GM06990 (cell line): ENCODE results near the gene C20orf173.
A peak's percentile ranks its signal among the peaks of the same experiment; 100 is the strongest.
"Not testable (repeated sequence)": the region's sequence is repeated elsewhere in the genome, so short reads cannot be mapped to it uniquely, and the experiment has no call there.

Source experiments
- DNase-seq: peaks from one replicate; pipeline ENCODE4 v3.0.0-alpha.2; 2011; ENCODE audit not compliant: insufficient read length; ENCODE audit errors: extremely low read depth
- H3K27me3 ChIP-seq: replicated peaks from 2 replicates; pipeline ENCODE4 v1.6.0; 2011; ENCODE audit warnings: low read length; ENCODE audit not compliant: control insufficient read depth, insufficient read depth
- H3K36me3 ChIP-seq: 2 replicates; pipeline ENCODE4 v1.5.1; 2011; ENCODE audit warnings: low read length; ENCODE audit not compliant: control insufficient read depth, insufficient read depth
- H3K4me3 ChIP-seq: replicated peaks from 2 replicates; pipeline ENCODE4 v1.5.1; 2011; ENCODE audit warnings: low read depth, mild to moderate bottlenecking, control low read depth, low read length
- TF ChIP-seq, protein P1 (sequence below): IDR thresholded peaks from 2 replicates; pipeline ENCODE4 v1.5.1; 2011; ENCODE audit warnings: low read length, control low read depth, mild to moderate bottlenecking, inconsistent platforms; ENCODE audit not compliant: insufficient read depth, poor library complexity, severe bottlenecking

C20orf173 gene

DNA sequence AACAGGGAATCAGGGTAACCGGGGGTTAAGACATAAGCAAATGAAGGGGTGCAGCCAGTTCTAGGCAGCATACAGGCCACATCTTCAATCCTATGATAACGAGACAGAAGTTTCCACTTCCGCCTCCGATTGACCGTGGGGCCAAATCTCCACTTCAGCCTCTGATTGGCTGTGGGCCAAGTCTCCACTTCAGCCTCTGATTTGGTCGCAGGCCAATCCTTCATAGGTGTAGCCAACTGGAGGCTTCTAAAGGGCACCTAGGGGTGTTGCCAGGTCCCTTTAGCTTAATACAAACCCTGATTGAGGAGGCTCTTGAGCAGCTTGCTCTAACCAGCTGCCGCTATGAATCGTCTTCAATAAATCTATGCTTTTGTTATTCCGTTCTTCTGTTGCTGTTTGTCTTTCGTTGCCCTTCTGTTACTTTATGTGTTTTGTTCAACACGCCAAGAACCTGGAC lies 10.3 kb upstream of the C20orf173 start:
- Histone ChIP-seq H3K27me3 (no peaks in the 10 kb centered on the region), H3K4me3 (no peak overlapping the region), H3K36me3 (no peaks in the 10 kb centered on the region; the same call in 1 of the 2 replicates)
- TF ChIP-seq, protein P1, sequence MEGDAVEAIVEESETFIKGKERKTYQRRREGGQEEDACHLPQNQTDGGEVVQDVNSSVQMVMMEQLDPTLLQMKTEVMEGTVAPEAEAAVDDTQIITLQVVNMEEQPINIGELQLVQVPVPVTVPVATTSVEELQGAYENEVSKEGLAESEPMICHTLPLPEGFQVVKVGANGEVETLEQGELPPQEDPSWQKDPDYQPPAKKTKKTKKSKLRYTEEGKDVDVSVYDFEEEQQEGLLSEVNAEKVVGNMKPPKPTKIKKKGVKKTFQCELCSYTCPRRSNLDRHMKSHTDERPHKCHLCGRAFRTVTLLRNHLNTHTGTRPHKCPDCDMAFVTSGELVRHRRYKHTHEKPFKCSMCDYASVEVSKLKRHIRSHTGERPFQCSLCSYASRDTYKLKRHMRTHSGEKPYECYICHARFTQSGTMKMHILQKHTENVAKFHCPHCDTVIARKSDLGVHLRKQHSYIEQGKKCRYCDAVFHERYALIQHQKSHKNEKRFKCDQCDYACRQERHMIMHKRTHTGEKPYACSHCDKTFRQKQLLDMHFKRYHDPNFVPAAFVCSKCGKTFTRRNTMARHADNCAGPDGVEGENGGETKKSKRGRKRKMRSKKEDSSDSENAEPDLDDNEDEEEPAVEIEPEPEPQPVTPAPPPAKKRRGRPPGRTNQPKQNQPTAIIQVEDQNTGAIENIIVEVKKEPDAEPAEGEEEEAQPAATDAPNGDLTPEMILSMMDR = no peak
- DNase-seq = peak; percentile 85

- TF ChIP-seq, protein P1 = no peak
- Histone ChIP-seq H3K36me3 (no peaks in the 10 kb centered on the region), H3K4me3 (no peak overlapping the region), H3K27me3 (no peaks in the 10 kb centered on the region)
- DNase-seq = no peak
Measured at GRCh38 chr20:35527122-35527769, 2.2 kb downstream of the C20orf173 start.

- DNase-seq = no peak
- TF ChIP-seq, protein P1 = no peak
- H3K36me3 ChIP-seq = no peaks in the 10 kb centered on the region
Measured at GRCh38 chr20:35525639-35526038, 3.8 kb downstream of the C20orf173 start.

DNA sequence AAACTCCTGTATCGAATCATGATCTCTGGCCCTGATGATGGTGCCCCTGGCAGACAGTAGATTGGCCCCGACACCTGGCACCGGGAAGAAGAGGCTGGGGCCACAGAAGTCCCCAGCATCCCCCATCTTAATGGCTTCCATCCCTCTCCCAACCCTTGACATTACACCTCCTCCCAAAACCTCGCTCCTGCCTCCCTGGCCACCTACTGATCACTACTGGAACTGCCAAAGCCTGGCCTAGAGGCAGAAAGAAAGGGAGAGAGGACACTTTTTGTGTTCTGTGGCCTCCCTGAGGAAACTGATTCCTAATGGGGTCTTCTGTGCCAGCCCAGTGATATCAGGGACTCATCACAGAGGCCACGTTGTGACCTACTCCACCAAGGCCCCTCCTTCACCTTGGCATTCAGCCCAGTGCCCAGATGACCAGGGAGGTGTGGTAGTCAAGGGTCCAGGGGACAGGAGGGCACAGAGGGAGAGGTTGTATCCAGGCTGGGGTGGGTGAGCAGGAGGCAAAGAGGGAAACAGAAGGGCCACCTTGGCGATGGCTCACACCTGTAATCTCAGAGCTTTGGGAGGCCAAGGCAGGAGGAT lies 6.1 kb downstream of the C20orf173 start:
- no peaks in the 10 kb centered on the region for H3K27me3 ChIP-seq

More at GRCh38 chr20:35525639-35526038, 3.8 kb downstream of the C20orf173 start:
- Histone ChIP-seq H3K27me3 (no peaks in the 10 kb centered on the region), H3K4me3 (no peak overlapping the region)

GRCh38 chr20:35518955-35519354 lies 10.5 kb downstream of the C20orf173 start:
- Histone ChIP-seq H3K36me3 (no peaks in the 10 kb centered on the region), H3K4me3 (no peak overlapping the region), H3K27me3 (no peaks in the 10 kb centered on the region)
- no peak for DNase-seq
- TF ChIP-seq, protein P1 = no peak

More for the DNA sequence above, 6.1 kb downstream of the C20orf173 start:
- H3K4me3 ChIP-seq = no peak overlapping the region
- TF ChIP-seq, protein P1 = peak; percentile 70
- DNase-seq = no peak
- no peaks in the 10 kb centered on the region for H3K36me3 ChIP-seq

DNA sequence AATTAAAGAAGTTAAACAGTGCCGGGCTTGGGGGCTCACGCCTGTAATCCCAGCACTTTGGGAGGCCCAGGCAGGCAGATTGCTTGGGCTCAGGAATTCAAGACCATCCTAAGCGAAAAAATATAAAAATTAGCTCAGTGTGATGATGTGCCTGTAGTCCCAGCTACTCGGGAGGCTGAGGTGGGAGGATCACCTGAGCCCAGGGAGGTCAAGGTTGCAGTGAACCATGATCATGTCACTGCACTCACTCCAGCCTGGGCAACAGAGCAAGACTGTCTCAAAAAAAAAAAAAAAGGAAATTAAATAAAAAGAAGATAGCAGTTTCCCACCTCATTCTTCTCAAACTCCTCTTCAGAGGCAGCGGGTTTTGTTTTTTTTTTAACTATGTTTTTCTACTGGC lies 11.7 kb downstream of the C20orf173 start:
- H3K36me3 ChIP-seq, DNase-seq: not testable (repeated sequence)

More for the DNA sequence above, 11.7 kb downstream of the C20orf173 start:
- H3K27me3 ChIP-seq, H3K4me3 ChIP-seq: not testable (repeated sequence)
